GM13977 (cell line): Measurements from ENCODE around the gene PUM2.
"Not testable (repeated sequence)": the region's sequence is repeated elsewhere in the genome, so short reads cannot be mapped to it uniquely, and the experiment has no call there.

Experiments
- DNase-seq: peaks from one replicate; pipeline ENCODE4 v3.0.0; 2012; ENCODE audit warnings: low spot score
- in situ Hi-C: fragments of 300-500 bp; cut with MboI; formaldehyde crosslinking; loops from one replicate; pipeline ENCODE4 v1.12.0; 2022; ENCODE audit warnings: low sequenced_read_pairs, low pct_unique_long_range_greater_than_20kb, mixed read lengths, inconsistent platforms; ENCODE audit not compliant: unreplicated experiment
- TF ChIP-seq, protein P1 (sequence below): IDR thresholded peaks from 2 replicates; pipeline ENCODE4 v1.5.1; 2012; ENCODE audit warnings: mild to moderate bottlenecking, control low read depth; ENCODE audit not compliant: insufficient read depth; ENCODE audit errors: extremely low read depth, missing control alignments

The PUM2 gene

DNA sequence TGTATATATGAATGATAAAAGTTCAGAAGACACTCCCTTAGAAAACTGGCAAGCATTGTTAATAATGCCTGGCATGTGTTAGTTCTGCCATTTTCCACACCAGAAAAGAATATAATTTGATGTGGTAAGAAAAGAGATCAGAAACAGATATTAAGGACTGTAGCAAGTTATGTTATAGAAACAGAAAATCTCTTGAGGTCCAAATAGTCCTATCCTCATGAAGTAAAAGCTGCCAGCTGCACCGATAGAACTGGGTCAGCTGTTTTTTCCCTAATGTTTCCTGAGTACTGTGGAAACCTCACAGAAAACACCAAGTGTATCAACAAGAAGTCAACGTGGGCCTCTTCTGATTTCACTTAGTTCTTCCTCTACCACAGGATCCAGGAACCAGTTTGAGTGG, 68.8 kb downstream of the PUM2 start:
- DNase-seq = no peak
- in situ Hi-C loops = no loop called here
- TF ChIP-seq, protein P1, sequence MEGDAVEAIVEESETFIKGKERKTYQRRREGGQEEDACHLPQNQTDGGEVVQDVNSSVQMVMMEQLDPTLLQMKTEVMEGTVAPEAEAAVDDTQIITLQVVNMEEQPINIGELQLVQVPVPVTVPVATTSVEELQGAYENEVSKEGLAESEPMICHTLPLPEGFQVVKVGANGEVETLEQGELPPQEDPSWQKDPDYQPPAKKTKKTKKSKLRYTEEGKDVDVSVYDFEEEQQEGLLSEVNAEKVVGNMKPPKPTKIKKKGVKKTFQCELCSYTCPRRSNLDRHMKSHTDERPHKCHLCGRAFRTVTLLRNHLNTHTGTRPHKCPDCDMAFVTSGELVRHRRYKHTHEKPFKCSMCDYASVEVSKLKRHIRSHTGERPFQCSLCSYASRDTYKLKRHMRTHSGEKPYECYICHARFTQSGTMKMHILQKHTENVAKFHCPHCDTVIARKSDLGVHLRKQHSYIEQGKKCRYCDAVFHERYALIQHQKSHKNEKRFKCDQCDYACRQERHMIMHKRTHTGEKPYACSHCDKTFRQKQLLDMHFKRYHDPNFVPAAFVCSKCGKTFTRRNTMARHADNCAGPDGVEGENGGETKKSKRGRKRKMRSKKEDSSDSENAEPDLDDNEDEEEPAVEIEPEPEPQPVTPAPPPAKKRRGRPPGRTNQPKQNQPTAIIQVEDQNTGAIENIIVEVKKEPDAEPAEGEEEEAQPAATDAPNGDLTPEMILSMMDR = no peak

DNA sequence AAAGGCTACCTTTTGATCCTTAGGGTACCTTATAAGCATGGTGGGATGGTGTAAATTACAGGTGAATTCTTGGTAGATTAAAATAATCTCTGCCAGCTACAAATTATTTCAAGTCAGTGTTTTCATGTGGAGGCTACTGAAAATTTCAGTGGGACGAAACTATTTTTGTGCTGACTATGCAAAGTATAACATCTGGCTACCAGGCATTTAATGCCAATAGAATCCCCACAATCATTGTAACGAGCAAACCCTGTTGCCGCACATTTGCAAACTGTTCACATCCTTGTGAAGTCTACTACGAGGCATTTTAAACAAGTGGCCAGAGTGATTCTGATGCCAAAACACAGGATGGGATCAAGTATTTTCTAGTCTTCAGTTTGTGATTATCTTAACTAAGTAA, 77.6 kb downstream of the PUM2 start:
- no peak for DNase-seq
- TF ChIP-seq, protein P1 = no peak
- in situ Hi-C loops = no loop called here

DNA sequence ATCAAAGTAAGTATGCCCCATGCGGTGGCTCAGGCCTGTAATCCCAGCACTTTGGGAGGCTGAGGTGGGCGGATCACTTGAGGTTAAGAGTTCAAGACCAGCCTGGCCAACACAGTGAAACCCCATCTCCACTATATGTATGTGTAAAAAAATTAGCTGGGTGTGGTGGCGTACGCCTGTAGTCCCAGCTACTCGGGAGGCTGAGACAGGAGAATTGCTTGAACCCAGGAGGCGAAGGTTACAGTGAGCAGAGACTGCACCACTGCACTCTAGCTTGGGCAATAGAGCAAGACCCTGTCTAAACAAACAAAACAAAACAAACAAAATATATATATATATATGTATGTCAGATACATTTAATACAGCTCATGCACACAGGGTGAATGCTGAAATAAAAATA, 82.3 kb downstream of the PUM2 start:
- in situ Hi-C loops = not testable (repeated sequence)

DNA sequence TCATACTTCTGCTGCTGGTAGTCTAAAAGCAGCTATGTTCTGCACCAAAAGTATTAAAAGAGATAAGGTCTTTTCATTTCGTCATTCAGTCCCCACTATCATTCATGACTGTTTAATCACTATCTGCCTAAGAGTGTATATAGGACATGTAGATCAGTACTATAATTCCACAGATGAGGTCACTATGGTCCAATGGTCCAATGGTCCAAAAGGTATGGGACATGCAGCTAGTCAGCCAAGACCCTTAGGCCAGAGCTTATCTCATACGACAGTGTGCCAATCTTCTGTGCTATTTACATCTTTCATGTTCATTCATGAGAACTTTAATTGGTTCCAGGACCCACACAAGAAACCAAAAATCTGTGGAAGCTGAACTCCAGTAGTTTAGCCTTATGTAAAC, 83.1 kb downstream of the PUM2 start:
- TF ChIP-seq, protein P1 = no peak
- in situ Hi-C loops = no loop called here
- DNase-seq = no peak

More for the DNA sequence above, 82.3 kb downstream of the PUM2 start:
- not testable (repeated sequence) for DNase-seq

DNA sequence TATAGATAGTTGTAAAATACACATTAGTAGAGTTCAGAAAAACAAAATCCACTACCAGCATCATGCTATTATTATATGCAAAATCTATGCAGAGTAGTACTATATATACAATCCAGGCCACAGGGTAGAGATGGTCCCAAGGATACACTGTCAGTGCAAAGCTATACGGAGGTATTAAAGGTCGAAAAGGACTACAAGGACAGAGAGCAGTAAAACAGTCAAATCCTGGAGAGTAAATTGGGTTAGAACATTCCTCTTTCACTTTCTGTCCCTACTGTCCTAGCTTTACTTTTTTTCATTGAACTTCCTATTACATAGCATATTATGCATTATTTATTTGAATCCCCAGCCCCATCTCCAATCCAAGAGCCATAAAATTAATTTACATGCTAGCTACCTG, 86.0 kb downstream of the PUM2 start:
- TF ChIP-seq, protein P1 = no peak
- in situ Hi-C loops = no loop called here
- no peak for DNase-seq

DNA sequence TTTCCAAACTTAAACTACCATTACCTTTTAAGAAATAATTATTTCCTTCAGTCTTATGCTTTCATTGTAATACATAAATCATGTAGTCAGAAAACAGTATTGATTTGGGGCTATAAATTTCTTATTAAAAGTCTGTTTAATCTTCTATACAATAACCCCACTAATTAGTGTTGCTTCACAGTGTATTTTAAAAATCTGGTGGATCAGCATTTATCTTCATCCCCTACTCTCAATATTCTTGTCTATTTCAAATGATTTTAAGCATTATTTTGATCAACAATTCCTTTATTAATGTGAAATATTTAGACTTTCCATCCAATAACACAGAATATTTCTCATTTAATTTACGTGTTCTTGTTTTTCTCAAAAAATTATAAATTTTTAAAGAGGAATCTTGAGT, 93.2 kb downstream of the PUM2 start:
- in situ Hi-C loops = no loop called here
- TF ChIP-seq, protein P1 = no peak
- no peak for DNase-seq

DNA sequence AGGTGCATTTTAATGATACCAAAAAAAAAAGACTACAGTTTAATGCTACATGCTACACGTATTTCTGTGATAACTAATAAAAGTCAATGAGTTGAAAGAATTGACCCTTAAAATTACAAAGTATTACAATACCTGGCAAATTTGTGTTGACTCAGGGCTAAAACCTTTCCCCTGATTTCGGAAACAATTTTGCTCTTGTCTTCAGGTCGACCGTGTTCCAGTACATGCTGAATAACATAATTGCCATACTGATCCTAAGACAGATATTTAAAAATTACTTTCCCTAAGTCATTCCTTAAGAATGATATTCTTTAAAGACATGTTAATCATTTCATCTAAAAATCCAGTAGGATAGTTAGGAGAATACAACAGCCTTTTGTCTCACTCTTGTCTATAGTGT, 95.9 kb downstream of the PUM2 start:
- in situ Hi-C loops = no loop called here
- TF ChIP-seq, protein P1 = no peak
- DNase-seq = no peak

DNA sequence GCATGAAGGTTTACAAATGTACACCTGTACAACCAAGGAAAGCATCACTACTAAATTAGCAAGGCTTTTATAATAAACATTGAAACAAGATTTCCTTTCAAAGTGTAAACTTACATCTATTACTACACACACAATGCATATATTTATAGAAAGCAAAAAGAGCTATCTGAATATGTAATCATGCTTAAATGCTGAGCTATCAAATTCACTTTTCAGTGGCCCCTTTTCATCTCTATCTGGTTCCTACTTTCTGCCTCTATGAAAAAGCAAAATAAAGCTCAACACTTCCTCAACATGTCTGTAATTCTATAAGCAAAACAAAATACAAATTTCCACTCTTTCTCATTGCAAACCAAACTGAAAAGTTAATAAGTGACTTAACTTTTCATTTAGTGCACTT, 100.2 kb downstream of the PUM2 start:
- no peak for DNase-seq
- in situ Hi-C loops = no loop called here
- TF ChIP-seq, protein P1 = no peak
